ENCODE measurements around the gene SLTM. TPM values are rescaled to one million over a fixed set of nuclear protein-coding genes. Genes with fewer than 3 reads are reported as not detected.

SLTM gene
- polyA plus RNA-seq, 1 of the 3 experiments (the other 2 are of a cell fraction), result 54.3 TPM

GRCh38 chr15:58873267-58873666 lies 60.2 kb downstream of the SLTM start (continued):
- no peak for TF ChIP-seq IRF3 (IDR thresholded peaks at IDR 0.05; ENCODE audit: low read depth, low read length)
- TF ChIP-seq FOXJ3 (CRISPR knock-in tag; IDR thresholded peaks at IDR 0.05), result no peak
- no peak for TF ChIP-seq SIN3A (IDR thresholded peaks at IDR 0.05; ENCODE audit: borderline replicate concordance, low read depth, low read length)
- no peak for TF ChIP-seq ZBTB33 (IDR thresholded peaks at IDR 0.05; ENCODE audit: borderline replicate concordance, low read depth)

- Histone ChIP-seq H4K20me1 (ENCODE audit: insufficient read depth) (no peaks in the 10 kb centered on the region), H3K9ac (no peak overlapping the region), H3K27ac (ENCODE audit: low read depth in 2 of 2, low read length in 1 of 2) (no peak overlapping the region), H3K4me1 (ENCODE audit: control insufficient read depth in 1 of 2, insufficient read depth in 2 of 2, low read depth in 1 of 2, low read length in 1 of 2) (no peaks in the 10 kb centered on the region), H3K79me2 (ENCODE audit: insufficient read depth) (no peaks in the 10 kb centered on the region), H3K36me3 (replicated peaks in 1 of 2; ENCODE audit: control insufficient read depth in 1 of 2, insufficient read depth in 2 of 2, low read length in 1 of 2) (no peaks in the 10 kb centered on the region), H3K27me3 (ENCODE audit: insufficient read depth) (no peaks in the 10 kb centered on the region), H3F3A (replicated peaks; ENCODE audit: insufficient read depth) (peaks cover 11% of the 10 kb centered on the region), H3K4me2 (no peak overlapping the region), H3K9me3 (no peaks in the 10 kb centered on the region), H2AFZ (ENCODE audit: low read depth) (no peak overlapping the region), H3K4me3 (ENCODE audit: low read depth in 2 of 2, low read length in 1 of 2) (no peak overlapping the region), H3K9me2 (no peaks in the 10 kb centered on the region)
- no peak for DNase-seq
- CTCF ChIA-PET, result interaction anchor here (0.6 kb wide), 1 partner anchor 45 kb away, joined by 4 read pairs; no protein-coding TSS in a partner anchor
- 84% methylated on average over 4 of the region's 4 CpGs for WGBS (ENCODE audit: low lambda C conversion rate)
- TF ChIP-seq TAF1 (IDR thresholded peaks at IDR 0.05; ENCODE audit: borderline replicate concordance, low read depth, low read length), result no peak
- TF ChIP-seq GABPA (IDR thresholded peaks at IDR 0.05; ENCODE audit: low read depth), result no peak
- no peak for TF ChIP-seq MEF2A (IDR thresholded peaks at IDR 0.05; ENCODE audit: borderline replicate concordance, low read depth)
- TF ChIP-seq EZH2phosphoT487 (IDR thresholded peaks at IDR 0.05; ENCODE audit: borderline replicate concordance, low read depth), result no peak
- no peak for TF ChIP-seq ZBTB33 (IDR thresholded peaks at IDR 0.05; ENCODE audit: borderline replicate concordance, low read depth)
- POLR2A ChIA-PET, result no interaction called here
Measured at GRCh38 chr15:58870451-58870850, 63.0 kb downstream of the SLTM start.

- WGBS (ENCODE audit: low lambda C conversion rate), result 98% methylated on average over 4 of the region's 4 CpGs
- CTCF ChIA-PET, result no interaction called here
- Histone ChIP-seq H2AFZ (ENCODE audit: low read depth) (no peak overlapping the region), H3K4me2 (no peak overlapping the region), H3K27me3 (ENCODE audit: insufficient read depth) (no peaks in the 10 kb centered on the region), H3F3A (replicated peaks; ENCODE audit: insufficient read depth) (peaks cover 4% of the 10 kb centered on the region), H3K9me2 (no peaks in the 10 kb centered on the region), H3K27ac (ENCODE audit: low read depth in 2 of 2, low read length in 1 of 2) (no peak overlapping the region), H4K20me1 (ENCODE audit: insufficient read depth) (no peaks in the 10 kb centered on the region), H3K36me3 (replicated peaks in 1 of 2; ENCODE audit: control insufficient read depth in 1 of 2, insufficient read depth in 2 of 2, low read length in 1 of 2) (no peaks in the 10 kb centered on the region), H3K79me2 (ENCODE audit: insufficient read depth) (no peaks in the 10 kb centered on the region), H3K4me1 (ENCODE audit: control insufficient read depth in 1 of 2, insufficient read depth in 2 of 2, low read depth in 1 of 2, low read length in 1 of 2) (no peaks in the 10 kb centered on the region), H3K9ac (no peak overlapping the region), H3K4me3 (ENCODE audit: low read depth in 2 of 2, low read length in 1 of 2) (no peak overlapping the region), H3K9me3 (no peaks in the 10 kb centered on the region)
- POLR2A ChIA-PET, result no interaction called here
- TF ChIP-seq NFIC (IDR thresholded peaks at IDR 0.05; ENCODE audit: borderline replicate concordance), result no peak
- TF ChIP-seq FOSL2 (IDR thresholded peaks at IDR 0.05; ENCODE audit: borderline replicate concordance, low read depth), result no peak
- no peak for TF ChIP-seq CTCF (IDR thresholded peaks at IDR 0.05)
- no peak for TF ChIP-seq REST (IDR thresholded peaks at IDR 0.05; ENCODE audit: low read depth, low read length)
- no peak for DNase-seq
Measured at GRCh38 chr15:58867926-58868325, 65.6 kb downstream of the SLTM start.
